Ectodermal cell (in vitro differentiated cells): Measurements from ENCODE around the gene SMG5.
A peak's percentile ranks its signal among the peaks of the same experiment; 100 is the strongest.

Experiments
- H3K27ac ChIP-seq: 2 replicates; pipeline ENCODE4 v1.7.0; 2013; ENCODE audit warnings: mild to moderate bottlenecking, low read depth, low read length; ENCODE audit not compliant: insufficient read depth, poor library complexity, severe bottlenecking
- H3K27me3 ChIP-seq: 2 replicates; pipeline ENCODE4 v1.7.0; 2013; ENCODE audit warnings: mild to moderate bottlenecking, low read length; ENCODE audit not compliant: insufficient read depth, control insufficient read depth, poor library complexity, severe bottlenecking
- H3K36me3 ChIP-seq: one replicate; pipeline ENCODE4 v1.7.0; 2013; ENCODE audit warnings: low read length; ENCODE audit not compliant: control insufficient read depth, insufficient read depth
- H3K4me1 ChIP-seq: one replicate; pipeline ENCODE4 v1.7.0; 2013; ENCODE audit warnings: low read length; ENCODE audit not compliant: control insufficient read depth, insufficient read depth
- H3K4me3 ChIP-seq: 2 replicates; pipeline ENCODE4 v1.7.0; 2013; ENCODE audit warnings: low read depth, low read length, control low read depth; ENCODE audit not compliant: insufficient read depth
- H3K9me3 ChIP-seq: 2 replicates; pipeline ENCODE4 v1.7.0; 2013; ENCODE audit warnings: mild to moderate bottlenecking, low read length, moderate library complexity; ENCODE audit not compliant: control insufficient read depth
- WGBS, 2 experiments: methylation state at CpG; one replicate each; pipeline ENCODE4 v1.1.7; 2013; ENCODE audit warnings: missing lambda C conversion rate in 2 of 2; 5-methylcytosine and 5-hydroxymethylcytosine counted together

The SMG5 gene

GRCh38 chr1:156283521-156283920 is 896 bp upstream of the SMG5 start:
- Histone ChIP-seq H3K4me3 (peak overlapping the region; percentile 71), H3K4me1 (peaks cover 10% of the 10 kb centered on the region), H3K27ac (peak overlapping the region; percentile 39), H3K9me3 (no peaks in the 10 kb centered on the region), H3K27me3 (no peaks in the 10 kb centered on the region), H3K36me3 (peaks cover 4% of the 10 kb centered on the region)
- 92 to 95% methylated on average over 1 of the region's 1 CpG for WGBS, 2 experiments

GRCh38 chr1:156281693-156282478 is 739 bp downstream of the SMG5 start:
- WGBS, 2 experiments, result 13% methylated on average over 22 of the region's 22 CpGs
- H3K9me3 ChIP-seq, result no peaks in the 10 kb centered on the region
- peaks cover 10% of the 10 kb centered on the region for H3K4me1 ChIP-seq
- peaks cover 20% of the 10 kb centered on the region for H3K36me3 ChIP-seq
- H3K27me3 ChIP-seq, result no peaks in the 10 kb centered on the region
- H3K4me3 ChIP-seq, result peak overlapping the region; percentile 71
- no peak overlapping the region for H3K27ac ChIP-seq

- H3K9me3 ChIP-seq, result no peaks in the 10 kb centered on the region
- H3K36me3 ChIP-seq, result peaks cover 26% of the 10 kb centered on the region
- H3K27ac ChIP-seq, result no peak overlapping the region
- H3K4me1 ChIP-seq, result peaks cover 10% of the 10 kb centered on the region
- H3K27me3 ChIP-seq, result no peaks in the 10 kb centered on the region
- 70 to 71% methylated on average over 8 of the region's 8 CpGs for WGBS, 2 experiments
- H3K4me3 ChIP-seq, result peak overlapping the region; percentile 71
Measured at GRCh38 chr1:156281281-156281680, 1.3 kb downstream of the SMG5 start.

GRCh38 chr1:156279837-156280236 is 2.8 kb downstream of the SMG5 start:
- Histone ChIP-seq H3K9me3 (no peaks in the 10 kb centered on the region), H3K4me3 (no peak overlapping the region), H3K4me1 (peaks cover 10% of the 10 kb centered on the region), H3K27ac (no peak overlapping the region), H3K27me3 (no peaks in the 10 kb centered on the region), H3K36me3 (peaks cover 39% of the 10 kb centered on the region)
- 90 to 99% methylated on average over 2 to 3 of the region's 3 CpGs for WGBS, 2 experiments

- no peak overlapping the region for H3K4me3 ChIP-seq
- H3K27me3 ChIP-seq, result no peaks in the 10 kb centered on the region
- no peaks in the 10 kb centered on the region for H3K9me3 ChIP-seq
- H3K36me3 ChIP-seq, result peaks cover 63% of the 10 kb centered on the region
- H3K27ac ChIP-seq, result no peak overlapping the region
- H3K4me1 ChIP-seq, result peaks cover 3% of the 10 kb centered on the region
- WGBS, 2 experiments, result 95 to 96% methylated on average over 6 of the region's 6 CpGs
Measured at GRCh38 chr1:156276966-156277381, 5.7 kb downstream of the SMG5 start.

GRCh38 chr1:156276532-156276931 is 6.1 kb downstream of the SMG5 start:
- Histone ChIP-seq H3K9me3 (no peaks in the 10 kb centered on the region), H3K4me1 (peaks cover 3% of the 10 kb centered on the region), H3K27me3 (no peaks in the 10 kb centered on the region), H3K27ac (no peak overlapping the region), H3K4me3 (no peak overlapping the region), H3K36me3 (peaks cover 67% of the 10 kb centered on the region)

GRCh38 chr1:156270314-156270713 is 12.3 kb downstream of the SMG5 start:
- Histone ChIP-seq H3K4me1 (no peaks in the 10 kb centered on the region), H3K27me3 (no peaks in the 10 kb centered on the region), H3K27ac (no peak overlapping the region), H3K9me3 (no peaks in the 10 kb centered on the region), H3K36me3 (peaks cover 69% of the 10 kb centered on the region), H3K4me3 (no peak overlapping the region)
- WGBS, 2 experiments, result 97 to 98% methylated on average over 3 of the region's 3 CpGs

- no peaks in the 10 kb centered on the region for H3K27me3 ChIP-seq
- no peak overlapping the region for H3K27ac ChIP-seq
- 93 to 97% methylated on average over 4 of the region's 4 CpGs for WGBS, 2 experiments
- no peaks in the 10 kb centered on the region for H3K9me3 ChIP-seq
- no peak overlapping the region for H3K4me3 ChIP-seq
- peaks cover 59% of the 10 kb centered on the region for H3K36me3 ChIP-seq
- H3K4me1 ChIP-seq, result no peaks in the 10 kb centered on the region
Measured at GRCh38 chr1:156268336-156268735, 14.3 kb downstream of the SMG5 start.

- WGBS, 2 experiments, result 94 to 96% methylated on average over 13 of the region's 13 CpGs
- no peaks in the 10 kb centered on the region for H3K4me1 ChIP-seq
- H3K9me3 ChIP-seq, result no peaks in the 10 kb centered on the region
- no peak overlapping the region for H3K27ac ChIP-seq
- H3K36me3 ChIP-seq, result peaks cover 56% of the 10 kb centered on the region
- no peak overlapping the region for H3K4me3 ChIP-seq
- H3K27me3 ChIP-seq, result no peaks in the 10 kb centered on the region
Measured at GRCh38 chr1:156266051-156266450, 16.6 kb downstream of the SMG5 start.

- H3K27ac ChIP-seq, result no peak overlapping the region
- no peak overlapping the region for H3K4me3 ChIP-seq
- 95 to 98% methylated on average over 9 of the region's 9 CpGs for WGBS, 2 experiments
- H3K4me1 ChIP-seq, result no peaks in the 10 kb centered on the region
- no peaks in the 10 kb centered on the region for H3K27me3 ChIP-seq
- H3K36me3 ChIP-seq, result peaks cover 71% of the 10 kb centered on the region
- no peaks in the 10 kb centered on the region for H3K9me3 ChIP-seq
Measured at GRCh38 chr1:156263288-156263655, 19.4 kb downstream of the SMG5 start.
